Mucosa of descending colon (tissue), 3 donors: ENCODE results near the gene NOVA1. TPM values are rescaled to one million over a fixed set of nuclear protein-coding genes. Genes with fewer than 3 reads are reported as not detected.

ENCODE experiments used
- ATAC-seq: fragments of 200-7000 bp; cut with Tn5 transposase; one replicate; pipeline ENCODE4 v1.9.1; 2020; ENCODE audit warnings: mild to moderate bottlenecking, moderate library complexity
- DNase-seq, 3 donors: peaks; one replicate each; pipeline ENCODE4 v3.0.0-alpha.2; 2020
- H3K36me3 ChIP-seq: fragments of 200-600 bp; one replicate; pipeline ENCODE4 v1.8.0; 2021; ENCODE audit warnings: low read depth, mild to moderate bottlenecking
- H3K4me1 ChIP-seq: fragments of 200-600 bp; one replicate; pipeline ENCODE4 v1.8.0; 2021; ENCODE audit warnings: low read depth, mild to moderate bottlenecking
- H3K4me3 ChIP-seq: fragments of 200-600 bp; one replicate; pipeline ENCODE4 v1.8.0; 2021; ENCODE audit warnings: mild to moderate bottlenecking
- H3K9me3 ChIP-seq: fragments of 200-600 bp; one replicate; pipeline ENCODE4 v1.8.0; 2021; ENCODE audit warnings: mild to moderate bottlenecking
- CTCF ChIP-seq: fragments of 200-600 bp; IDR thresholded peaks from one replicate; pipeline ENCODE4 v1.8.0; 2022; ENCODE audit warnings: antibody characterized with exemption, mild to moderate bottlenecking
- intact Hi-C, 2 donors: fragments of 100-400 bp; cut with DNase I in 1 of 2; cut with micrococcal nuclease in 1 of 2; formaldehyde crosslinking; loops; one replicate each; pipeline versions ENCODE4 v1.11.0 to v1.11.1; 2022; cut with DNase I, micrococcal nuclease
- total RNA-seq, 3 donors: library from RNA; stranded (reverse); fragmentation: NEBNext Ultra II Directional in 2 of 3; extraction: Animal tissue kit (Norgen Biotek cat#: 25700) in 2 of 3; gene quantifications; one replicate each; pipeline versions ENCODE4 v1.2.1 to v1.2.4, GENCODE V29; 2021 to 2023
- donor health status: DM: no; HTN: no; CAD: no; lungs with moderate emphysema.
- donor health status: DM: no; HTN: no; CAD: no.
- donor health status: DM: no; HTN: yes; CAD: no.

Gene NOVA1
- total RNA-seq, 3 donors from 2014 or later, result 3.0 to 13.7 (median 6.1) TPM

- Histone ChIP-seq H3K9me3 (no peaks in the 10 kb centered on the region), H3K4me3 (no peak overlapping the region), H3K36me3 (no peaks in the 10 kb centered on the region), H3K4me1 (no peaks in the 10 kb centered on the region)
- ATAC-seq (no peak), DNase-seq (no peak)
- TF ChIP-seq CTCF, result no peak
- intact Hi-C loops, result no loop called here
Measured at GRCh38 chr14:26621807-26622560, 24.2 kb upstream of the NOVA1 start.

GRCh38 chr14:26621364-26621763 lies 23.5 kb upstream of the NOVA1 start:
- no peak for TF ChIP-seq CTCF
- intact Hi-C loops, result no loop called here
- ATAC-seq, result no peak
- H3K4me1 ChIP-seq, result no peaks in the 10 kb centered on the region
- DNase-seq, result no peak
- no peaks in the 10 kb centered on the region for H3K36me3 ChIP-seq
- no peaks in the 10 kb centered on the region for H3K9me3 ChIP-seq
- H3K4me3 ChIP-seq, result no peak overlapping the region

GRCh38 chr14:26611259-26611658 lies 13.4 kb upstream of the NOVA1 start:
- intact Hi-C loops, result no loop called here
- ATAC-seq, result no peak
- Histone ChIP-seq H3K4me1 (no peaks in the 10 kb centered on the region), H3K4me3 (no peak overlapping the region), H3K9me3 (peaks cover 6% of the 10 kb centered on the region), H3K36me3 (no peaks in the 10 kb centered on the region)
- TF ChIP-seq CTCF, result no peak
- no peak for DNase-seq

- Histone ChIP-seq H3K9me3 (no peaks in the 10 kb centered on the region), H3K36me3 (no peaks in the 10 kb centered on the region)
Measured at GRCh38 chr14:26606729-26607312, 9.0 kb upstream of the NOVA1 start.

GRCh38 chr14:26605602-26606001 lies 7.8 kb upstream of the NOVA1 start:
- no peak for ATAC-seq
- intact Hi-C loops, result no loop called here

More at GRCh38 chr14:26606729-26607312, 9.0 kb upstream of the NOVA1 start:
- Histone ChIP-seq H3K4me1 (no peaks in the 10 kb centered on the region), H3K4me3 (no peak overlapping the region)
- no peak for DNase-seq
- no peak for ATAC-seq
- intact Hi-C loops, result no loop called here
- no peak for TF ChIP-seq CTCF

More at GRCh38 chr14:26605602-26606001, 7.8 kb upstream of the NOVA1 start:
- no peaks in the 10 kb centered on the region for H3K4me1 ChIP-seq
- H3K36me3 ChIP-seq, result no peaks in the 10 kb centered on the region
- H3K4me3 ChIP-seq, result no peak overlapping the region
- H3K9me3 ChIP-seq, result no peaks in the 10 kb centered on the region
- no peak for DNase-seq
- no peak for TF ChIP-seq CTCF
